GM18907 (cell line): Measurements from ENCODE around the gene HSPA12A.

ENCODE experiments used
- ATAC-seq: cut with Tn5 transposase; IDR thresholded peaks from one replicate; pipeline ENCODE4 v1.9.1; 2021; ENCODE audit warnings: mild to moderate bottlenecking, moderate library complexity; ENCODE audit not compliant: unreplicated experiment

The HSPA12A gene

GRCh38 chr10:116742367-116743265 lies at the start of gene HSPA12A:
HSPA12A (minus strand) TSS chr10:116742566; CDS start chr10:116742469, 97 bp downstream.
- peak; percentile 93 for ATAC-seq

GRCh38 chr10:116791241-116791640 lies 48.9 kb upstream of the HSPA12A start:
- ATAC-seq, result no peak

- ATAC-seq, result peak; percentile 87
Observed at GRCh38 chr10:116787893-116788665, 45.7 kb upstream of the HSPA12A start.

GRCh38 chr10:116787053-116787659 lies 44.8 kb upstream of the HSPA12A start:
- no peak for ATAC-seq

GRCh38 chr10:116785867-116786266 lies 43.5 kb upstream of the HSPA12A start:
- ATAC-seq, result no peak

- ATAC-seq, result no peak
Observed at GRCh38 chr10:116785282-116785681, 42.9 kb upstream of the HSPA12A start.

- no peak for ATAC-seq
Observed at GRCh38 chr10:116784651-116785050, 42.3 kb upstream of the HSPA12A start.

GRCh38 chr10:116784035-116784434 lies 41.7 kb upstream of the HSPA12A start:
- no peak for ATAC-seq

GRCh38 chr10:116783011-116783655 lies 40.8 kb upstream of the HSPA12A start:
- ATAC-seq, result no peak

GRCh38 chr10:116781370-116781884 lies 39.1 kb upstream of the HSPA12A start:
- ATAC-seq, result no peak

GRCh38 chr10:116780691-116781205 lies 38.4 kb upstream of the HSPA12A start:
- no peak for ATAC-seq

GRCh38 chr10:116779076-116779687 lies 36.8 kb upstream of the HSPA12A start:
- ATAC-seq, result no peak

GRCh38 chr10:116777006-116777405 lies 34.6 kb upstream of the HSPA12A start:
- ATAC-seq, result no peak

GRCh38 chr10:116775488-116776400 lies 33.4 kb upstream of the HSPA12A start:
- ATAC-seq, result no peak

- no peak for ATAC-seq
Observed at GRCh38 chr10:116774728-116775151, 32.4 kb upstream of the HSPA12A start.

GRCh38 chr10:116772909-116773705 lies 30.7 kb upstream of the HSPA12A start:
- ATAC-seq, result no peak

- ATAC-seq, result no peak
Observed at GRCh38 chr10:116771959-116772585, 29.7 kb upstream of the HSPA12A start.
